ENCODE results near the gene FA2H.

The FA2H gene

GRCh38 chr16:74788108-74788507, 13.5 kb upstream of the FA2H start:
- no peak for DNase-seq (ENCODE audit: extremely low read depth, low read depth)
- H3K4me3 ChIP-seq (replicated peaks; ENCODE audit: low read depth, low read length): no peak overlapping the region
- TF ChIP-seq CTCF (IDR thresholded peaks at IDR 0.05; ENCODE audit: low read depth, low read length, missing control alignments): no peak

DNA sequence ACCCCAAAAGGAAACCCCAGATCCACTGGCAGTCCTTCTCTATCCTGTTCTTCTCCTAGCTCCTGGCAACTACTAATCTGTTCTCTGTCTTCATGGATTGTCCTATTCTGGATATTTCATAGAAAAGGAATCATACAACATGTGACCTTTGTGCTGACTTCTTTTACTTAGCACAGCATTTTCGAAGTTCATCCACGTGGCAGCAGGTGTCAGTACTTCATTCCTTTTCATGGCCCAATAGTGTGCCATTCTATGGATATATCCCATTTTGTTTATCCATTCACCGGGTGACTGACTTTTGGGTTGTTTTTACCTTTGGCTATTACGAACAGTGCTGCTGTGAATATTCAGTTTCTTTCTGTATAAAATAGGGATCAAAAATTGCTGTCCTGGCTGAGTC, 10.4 kb upstream of the FA2H start:
- DNase-seq (ENCODE audit: extremely low read depth, low read depth): no peak
- TF ChIP-seq CTCF (IDR thresholded peaks at IDR 0.05; ENCODE audit: low read depth, low read length, missing control alignments): no peak
- H3K4me3 ChIP-seq (replicated peaks; ENCODE audit: low read depth, low read length): no peak overlapping the region

DNA sequence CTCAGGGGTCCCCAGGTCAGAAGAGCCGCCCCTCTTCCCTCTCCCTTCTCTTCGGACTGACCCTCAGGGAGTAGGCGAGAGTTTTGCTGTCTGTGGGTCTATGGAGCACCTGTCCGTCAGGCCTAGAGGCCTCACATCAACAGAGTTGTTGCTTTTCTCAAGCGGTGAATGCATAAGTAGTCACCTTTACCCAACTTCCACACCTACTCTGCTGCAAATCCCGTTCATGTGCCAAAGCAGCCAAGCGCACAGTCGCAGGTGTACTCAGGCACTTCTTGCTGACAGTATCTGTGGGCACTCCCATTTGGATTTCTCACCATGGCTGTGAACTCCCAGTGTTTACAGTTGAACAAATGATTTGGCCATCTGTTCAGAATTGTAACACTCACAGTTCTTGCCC, 4.0 kb upstream of the FA2H start:
- DNase-seq (ENCODE audit: extremely low read depth, low read depth): no peak
- no peak overlapping the region for H3K4me3 ChIP-seq (replicated peaks; ENCODE audit: low read depth, low read length)
- TF ChIP-seq CTCF (IDR thresholded peaks at IDR 0.05; ENCODE audit: low read depth, low read length, missing control alignments): no peak

DNA sequence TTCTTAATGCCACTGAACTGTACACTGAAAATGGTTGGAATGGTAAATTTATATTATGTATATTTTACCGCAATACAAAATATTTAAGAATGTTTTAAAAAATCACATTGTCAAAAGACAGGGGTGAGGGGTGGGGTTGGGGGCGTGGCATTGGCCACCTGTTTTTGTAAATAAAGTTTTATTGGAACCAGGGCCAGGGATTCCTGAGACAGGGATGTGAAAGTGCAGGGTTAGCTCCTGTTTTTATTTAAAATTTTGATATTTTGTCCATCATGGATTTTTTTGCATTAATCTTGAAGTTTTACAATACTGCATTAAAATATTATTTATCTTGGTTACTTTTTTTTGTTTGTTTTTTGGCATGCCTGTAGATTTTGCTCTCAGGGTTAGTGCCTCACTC, 2.3 kb upstream of the FA2H start:
- no peak for TF ChIP-seq CTCF (IDR thresholded peaks at IDR 0.05; ENCODE audit: low read depth, low read length, missing control alignments)
- no peak overlapping the region for H3K4me3 ChIP-seq (replicated peaks; ENCODE audit: low read depth, low read length)
- no peak for DNase-seq (ENCODE audit: extremely low read depth, low read depth)

- no peak overlapping the region for H3K4me3 ChIP-seq (replicated peaks; ENCODE audit: low read depth, low read length)
- no peak for DNase-seq (ENCODE audit: extremely low read depth, low read depth)
- TF ChIP-seq CTCF (IDR thresholded peaks at IDR 0.05; ENCODE audit: low read depth, low read length, missing control alignments): no peak
Measured at GRCh38 chr16:74775255-74775654, 635 bp upstream of the FA2H start.

GRCh38 chr16:74773446-74774222, 986 bp downstream of the FA2H start:
- no peak for DNase-seq (ENCODE audit: extremely low read depth, low read depth)
- H3K4me3 ChIP-seq (replicated peaks; ENCODE audit: low read depth, low read length): no peak overlapping the region; the same call in 1 of the 2 replicates
- no peak for TF ChIP-seq CTCF (IDR thresholded peaks at IDR 0.05; ENCODE audit: low read depth, low read length, missing control alignments)

Measured in HFF-Myc (cell line).